Left forelimb (tissue), 1 donor: ENCODE data around the gene SS18.

Experiments used
- DNase-seq: peaks from one replicate; pipeline ENCODE4 v3.0.0-alpha.2; 2018; ENCODE audit warnings: low spot score

Gene SS18

DNA sequence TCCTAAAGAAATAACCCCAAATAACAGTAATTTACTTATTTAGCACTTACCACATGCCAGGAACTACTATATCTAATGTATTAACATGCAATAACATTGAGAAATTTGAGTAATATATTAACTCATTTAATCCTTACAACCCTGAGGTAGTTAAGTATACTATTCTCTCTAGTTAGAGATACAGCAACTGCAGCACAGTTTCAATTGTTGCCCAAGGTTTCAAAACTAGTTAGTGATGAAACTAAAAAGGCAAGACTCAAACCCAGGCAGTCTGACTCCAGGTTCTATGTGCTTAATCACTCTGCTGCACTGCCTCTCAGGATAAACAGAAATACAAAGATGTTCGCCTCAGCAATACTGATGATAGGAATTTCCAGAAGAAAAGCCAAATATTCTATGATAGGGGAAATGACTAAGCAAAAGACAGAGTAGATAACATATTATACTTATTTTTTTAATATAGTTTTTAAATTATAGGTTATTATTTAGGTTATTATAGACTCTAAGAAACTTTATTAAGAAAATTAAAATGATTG, 88.0 kb downstream of the SS18 start:
- DNase-seq = no peak

DNA sequence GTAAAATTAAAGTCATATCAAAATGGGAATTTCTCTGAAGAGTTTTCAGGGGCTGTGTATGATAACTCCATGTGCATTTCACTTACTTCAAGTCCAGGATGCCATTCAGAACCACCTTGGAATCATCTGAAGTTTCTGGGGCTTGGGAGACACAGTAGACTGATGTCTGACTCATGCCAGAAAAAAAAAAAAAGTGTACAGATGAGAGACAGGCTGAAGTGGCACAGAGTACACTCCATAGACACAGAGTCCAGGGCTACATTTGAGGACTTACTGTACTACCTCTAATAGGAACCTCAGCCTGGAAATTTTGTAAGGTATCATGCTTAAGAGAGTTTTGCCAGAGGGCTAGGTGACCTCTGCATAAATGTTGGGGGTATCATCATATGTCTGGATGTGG, 92.0 kb downstream of the SS18 start:
- DNase-seq = no peak

DNA sequence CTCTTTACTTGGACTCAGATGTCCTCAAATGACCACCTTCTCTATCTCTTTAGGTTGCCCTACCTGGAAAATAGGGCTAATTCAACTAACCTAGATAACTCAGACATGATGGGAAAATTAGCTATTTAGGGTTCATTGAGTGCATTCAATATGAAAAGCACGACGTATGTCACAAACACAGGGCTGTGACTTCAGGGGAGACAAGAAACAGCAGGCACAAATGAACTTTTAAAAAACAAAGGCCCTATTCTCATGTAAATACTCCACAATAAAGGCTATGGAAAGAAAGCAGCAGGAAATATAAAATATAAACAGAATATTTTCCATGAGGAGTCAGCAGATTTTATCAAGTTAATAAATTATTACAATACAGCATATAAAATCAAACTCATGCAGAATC, 97.8 kb downstream of the SS18 start:
- no peak for DNase-seq

DNA sequence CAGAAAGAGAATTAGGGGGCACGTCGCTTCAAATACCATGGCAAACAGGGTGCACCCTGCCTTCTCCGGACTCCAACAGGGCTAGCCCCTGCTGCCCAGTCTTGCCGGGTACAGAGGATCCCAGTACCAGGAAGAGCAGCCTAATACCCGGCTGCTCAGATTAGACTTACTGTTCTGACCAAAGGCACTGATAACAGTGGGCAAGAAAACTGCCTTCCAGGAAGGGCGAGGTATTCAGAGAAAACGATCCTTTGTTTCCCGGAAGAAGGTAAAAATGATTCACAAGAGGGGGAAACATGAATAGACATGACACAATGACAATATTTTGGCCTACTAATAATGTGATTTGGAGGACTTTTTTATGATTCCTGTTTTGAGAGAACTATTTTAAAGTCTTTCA, 99.9 kb downstream of the SS18 start:
- DNase-seq = no peak

DNA sequence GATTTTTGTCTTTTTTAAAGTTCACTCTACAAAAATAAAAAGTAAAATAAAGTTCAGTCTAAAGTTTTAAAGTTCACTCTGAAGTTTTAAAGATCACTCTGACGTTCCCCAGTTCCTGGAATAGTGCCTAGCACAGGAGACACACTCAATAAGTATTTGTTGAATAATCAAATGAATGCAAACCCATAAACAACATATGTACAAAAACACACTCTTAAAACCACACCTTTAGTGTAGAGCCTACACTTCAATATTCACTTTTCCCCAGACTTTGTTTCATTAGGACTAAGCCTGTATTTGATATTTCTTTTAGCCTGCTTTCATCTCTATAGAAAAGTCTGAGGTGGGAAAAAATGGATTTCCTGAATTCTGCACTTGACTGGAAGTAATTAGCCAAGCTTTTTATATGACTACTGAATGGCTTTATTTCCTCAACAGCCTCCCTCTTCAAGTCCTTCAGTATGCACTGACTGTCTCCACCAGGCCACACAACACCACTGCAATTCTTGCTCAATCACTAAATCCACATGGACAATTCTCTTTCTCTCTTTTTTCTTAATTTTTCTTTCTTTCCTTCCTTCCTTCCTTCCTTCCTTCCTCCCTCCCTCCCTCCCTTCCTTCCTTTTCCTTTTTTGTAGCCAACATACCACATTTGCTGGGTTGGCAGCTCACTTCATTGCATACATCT, 104.6 kb downstream of the SS18 start:
- DNase-seq = no peak

DNA sequence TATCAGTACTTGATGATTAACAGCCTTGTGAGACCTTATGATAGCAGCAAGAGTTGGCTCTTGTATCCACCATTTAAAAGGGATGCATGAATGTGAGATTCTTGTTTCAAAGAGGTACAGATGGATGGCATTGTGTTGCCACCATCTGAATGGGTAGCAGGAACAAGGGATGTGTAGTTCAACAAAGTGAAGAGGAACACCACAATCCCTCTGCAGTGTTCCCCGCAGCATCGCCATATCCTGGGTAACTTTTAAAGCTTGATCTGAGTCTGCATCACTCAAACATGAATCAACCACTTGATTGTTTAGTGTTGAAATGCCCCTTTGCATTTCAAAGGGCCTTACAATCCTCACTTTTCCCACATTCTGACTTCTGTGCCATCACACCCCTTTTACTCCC, 106.7 kb downstream of the SS18 start:
- no peak for DNase-seq

DNA sequence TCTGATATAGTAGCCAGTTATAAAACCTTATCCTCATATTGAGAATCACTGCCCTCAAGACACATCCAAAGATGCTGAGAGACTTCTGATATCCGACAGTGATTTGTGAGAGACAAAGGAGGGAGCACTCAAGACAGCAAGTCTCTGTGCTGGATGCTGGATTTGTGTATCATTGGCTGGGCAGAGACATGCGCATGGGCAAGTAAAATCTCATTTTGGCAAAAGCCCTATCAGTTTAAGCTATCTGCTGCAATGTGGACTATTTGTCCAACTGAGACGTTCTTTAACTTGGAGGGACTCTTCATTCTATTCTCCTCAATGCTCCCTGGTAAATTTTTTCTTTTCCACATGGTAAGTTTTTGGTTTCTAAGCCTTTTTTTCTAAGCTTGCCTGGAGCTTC, 107.5 kb downstream of the SS18 start:
- DNase-seq = no peak

DNA sequence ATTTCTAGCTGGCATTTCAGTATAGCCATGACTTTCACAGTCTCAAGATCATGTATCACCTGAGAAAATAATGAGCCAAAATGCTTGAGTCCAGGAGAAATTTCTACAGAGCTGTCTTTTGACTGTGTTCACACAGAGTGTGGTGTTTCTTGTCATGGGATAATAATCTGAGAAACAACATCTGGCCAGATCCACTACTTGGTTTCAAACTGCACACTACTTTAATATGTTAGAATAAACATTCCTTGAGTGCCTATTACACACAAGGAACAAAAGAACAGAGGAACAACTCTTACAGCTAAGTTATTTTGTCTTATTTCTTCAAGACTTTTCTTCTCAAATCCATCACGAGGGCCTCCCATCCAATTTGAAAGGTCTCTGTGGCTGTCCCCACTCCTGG, 108.3 kb downstream of the SS18 start:
- no peak for DNase-seq

DNA sequence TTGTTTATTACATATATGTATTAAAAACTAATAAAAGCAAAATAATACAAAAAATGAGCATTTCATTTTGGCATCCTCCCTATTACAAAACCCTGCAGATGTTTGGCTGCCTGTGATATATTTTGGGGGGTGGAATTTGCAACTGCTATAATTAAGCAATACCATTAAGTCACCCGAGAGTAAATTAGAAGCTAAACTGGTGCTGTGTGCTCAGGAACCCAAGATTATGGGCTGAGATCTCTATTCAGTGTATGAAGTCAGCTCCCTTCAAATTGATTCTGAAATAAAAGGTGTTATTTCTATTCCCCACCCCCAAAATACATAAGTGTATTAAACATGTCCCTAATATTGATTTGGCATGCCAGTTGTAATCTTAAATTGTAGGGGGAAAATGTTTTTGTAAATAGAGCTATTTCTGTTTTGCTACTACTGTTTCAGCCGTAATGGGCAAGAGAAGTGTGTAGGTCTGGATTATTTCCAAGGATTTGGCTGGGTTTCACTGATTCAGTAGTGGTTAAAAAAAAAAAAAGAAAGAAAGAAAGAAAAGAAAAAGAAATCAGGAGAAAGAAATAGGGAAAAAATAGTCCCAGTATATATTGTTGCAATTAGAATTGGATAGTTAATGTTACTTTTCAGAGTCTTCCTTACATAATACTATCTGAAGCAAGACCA, 110.9 kb downstream of the SS18 start:
- DNase-seq = no peak

DNA sequence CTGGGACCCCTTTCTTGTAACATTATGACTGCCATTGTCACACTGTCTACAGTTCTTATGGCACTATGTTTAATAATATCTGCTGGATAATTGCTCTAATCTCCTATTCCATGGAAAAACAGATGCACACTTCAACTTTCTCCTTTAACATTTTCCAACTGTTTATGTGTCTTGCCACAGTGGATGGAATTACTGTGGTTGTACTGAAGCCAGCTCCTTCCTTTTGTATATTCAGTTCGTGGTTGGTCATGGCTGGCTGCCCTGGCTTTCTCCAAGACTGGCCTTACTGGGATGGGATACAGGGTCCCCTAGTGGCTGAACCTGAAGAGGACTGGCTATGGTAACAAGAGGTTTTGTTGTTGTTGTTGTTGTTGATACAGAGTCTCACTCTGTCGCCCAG, 113.9 kb downstream of the SS18 start:
- no peak for DNase-seq

DNA sequence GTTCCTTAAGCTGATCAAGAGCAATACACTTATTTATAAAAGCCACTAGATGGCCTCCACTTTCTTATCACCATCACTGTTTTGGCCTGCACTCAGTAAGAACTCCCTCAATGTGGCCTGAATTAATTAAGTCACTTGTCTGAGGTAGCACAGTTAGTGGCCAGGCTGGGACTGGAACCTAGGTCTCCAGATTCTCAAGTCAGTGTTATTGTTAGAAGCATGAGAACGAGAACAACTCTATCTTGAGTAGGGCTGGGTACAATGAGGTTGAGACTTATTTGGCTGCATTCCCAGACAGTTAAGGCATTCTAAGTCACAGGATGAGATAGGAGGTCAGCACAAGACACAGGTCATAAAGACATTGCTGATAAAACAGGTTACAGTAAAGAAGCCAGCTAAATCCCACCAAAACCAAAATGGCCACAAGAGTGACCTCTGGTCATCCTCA, 115.8 kb downstream of the SS18 start:
- no peak for DNase-seq
